PFSK-1 (cell line): ENCODE results near the gene MYLIP.

Experiments
- FOXP2 ChIP-seq: optimal IDR thresholded peaks from 2 replicates; pipeline ENCODE3; 2011; ENCODE audit warnings: borderline replicate concordance, control low read depth, inconsistent platforms; ENCODE audit not compliant: insufficient read depth; ENCODE audit errors: extremely low read length, extremely low read depth
- POLR2AphosphoS5 ChIP-seq: IDR thresholded peaks from 2 replicates; pipeline ENCODE4 v1.6.1; 2012; ENCODE audit warnings: low read depth, mild to moderate bottlenecking, control low read depth, low read length, moderate library complexity
- REST ChIP-seq, 2 experiments: IDR thresholded peaks; 2 replicates each; pipeline versions ENCODE4 v1.6.1 to v1.8.0; 2011 to 2012; ENCODE audit warnings: low read depth in 2 of 2, low read length in 2 of 2, control low read depth in 1 of 2, inconsistent platforms in 1 of 2, mild to moderate bottlenecking in 1 of 2, moderate library complexity in 1 of 2; ENCODE audit not compliant: insufficient read depth in 1 of 2
- SIN3A ChIP-seq: IDR thresholded peaks from 2 replicates; pipeline ENCODE4 v1.6.1; 2012; ENCODE audit warnings: mild to moderate bottlenecking, low read length, moderate library complexity, borderline replicate concordance; ENCODE audit not compliant: insufficient read depth
- TAF1 ChIP-seq: IDR thresholded peaks from 2 replicates; pipeline ENCODE4 v1.6.1; 2012; ENCODE audit warnings: low read length, control low read depth, borderline replicate concordance; ENCODE audit not compliant: insufficient read depth

The MYLIP gene

DNA sequence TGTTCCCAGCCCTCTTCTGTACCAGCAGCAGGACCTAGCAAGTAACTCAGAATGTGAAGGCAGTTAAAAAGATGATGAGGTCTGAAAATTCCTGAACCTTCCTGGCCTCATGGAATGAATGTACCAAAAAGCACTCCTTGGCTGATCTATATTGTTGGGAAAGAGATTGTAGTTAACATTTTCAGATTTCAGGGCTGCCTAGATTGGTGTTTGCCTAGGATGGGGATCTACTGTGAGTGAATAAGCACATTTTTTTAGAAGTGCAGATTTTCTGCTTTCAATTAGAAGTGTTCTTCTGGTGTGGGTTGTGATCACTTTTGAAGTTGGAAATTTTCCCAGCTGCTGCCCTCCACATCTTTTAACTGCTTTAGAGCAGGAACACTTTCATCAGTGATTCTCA is 6.2 kb downstream of the MYLIP start:
- TF ChIP-seq SIN3A: no peak
- TF ChIP-seq FOXP2: no peak
- no peak for TF ChIP-seq TAF1

DNA sequence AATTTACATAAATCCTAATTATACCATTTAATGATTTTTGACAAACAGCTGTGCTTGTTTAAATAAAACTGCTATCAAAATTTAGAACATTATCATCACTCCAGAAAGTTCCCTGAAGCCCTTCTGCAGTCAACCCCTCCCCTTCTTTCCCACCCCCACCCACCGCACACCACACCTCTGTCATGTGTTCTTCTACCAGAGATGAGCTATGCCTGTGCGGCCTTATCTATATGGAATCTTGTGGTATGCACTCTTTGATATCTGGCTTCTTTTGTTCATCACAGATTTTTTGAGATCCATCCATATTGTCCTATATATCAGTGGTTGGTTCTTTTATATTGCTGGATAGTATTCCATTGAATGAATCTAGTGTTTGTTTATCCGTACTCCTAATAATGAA is 7.2 kb downstream of the MYLIP start:
- TF ChIP-seq TAF1 (no peak), REST (IDR thresholded peaks at IDR 0.05; ENCODE audit: insufficient read depth in 1 of 2, low read depth in 2 of 2, low read length in 2 of 2) (no peak), FOXP2 (no peak), POLR2AphosphoS5 (no peak), SIN3A (no peak)

- TF ChIP-seq SIN3A (no peak), POLR2AphosphoS5 (no peak), REST (IDR thresholded peaks at IDR 0.05; ENCODE audit: insufficient read depth in 1 of 2, low read depth in 2 of 2, low read length in 2 of 2) (no peak), TAF1 (no peak), FOXP2 (no peak)
These were observed 8.0 kb downstream of the MYLIP start for GRCh38 chr6:16136621-16137450.

DNA sequence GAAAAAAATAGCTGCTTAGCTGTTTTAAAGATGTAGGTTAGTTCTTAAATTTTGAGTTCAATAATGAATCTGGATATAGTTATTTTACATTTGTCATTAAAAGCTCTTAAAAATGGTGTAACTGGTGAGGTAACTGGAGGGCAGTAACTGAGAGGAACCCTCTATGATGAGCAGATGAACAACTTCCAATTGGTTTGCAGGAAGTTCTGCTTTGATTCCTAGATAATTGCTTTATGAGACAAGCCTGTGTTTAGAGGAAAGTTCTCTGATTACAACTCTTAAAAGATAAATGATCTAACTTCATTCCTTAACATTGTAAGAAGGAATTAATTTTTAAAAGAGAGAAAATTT is 8.5 kb downstream of the MYLIP start:
- TF ChIP-seq SIN3A (no peak), TAF1 (no peak), REST (IDR thresholded peaks at IDR 0.05; ENCODE audit: insufficient read depth in 1 of 2, low read depth in 2 of 2, low read length in 2 of 2) (no peak), FOXP2 (no peak), POLR2AphosphoS5 (no peak)

- TF ChIP-seq REST (IDR thresholded peaks at IDR 0.05; ENCODE audit: insufficient read depth in 1 of 2, low read depth in 2 of 2, low read length in 2 of 2) (no peak), FOXP2 (no peak), SIN3A (no peak), POLR2AphosphoS5 (no peak), TAF1 (no peak)
These were observed 10.7 kb downstream of the MYLIP start for GRCh38 chr6:16139556-16139955.
